C4-2B (cell line): ENCODE results near the gene AOC1.

Experiments used
- H3K27ac ChIP-seq: fragments of 450-650 bp; 2 replicates; pipeline ENCODE4 v1.5.1; 2017
- CTCF ChIP-seq: fragments of 450-650 bp; conservative IDR thresholded peaks from 2 replicates; pipeline ENCODE4 v1.5.1; 2017; ENCODE audit warnings: mild to moderate bottlenecking
- ZFX ChIP-seq: fragments of 450-650 bp; IDR thresholded peaks from 2 replicates; pipeline ENCODE4 v1.6.1; 2017

AOC1 gene

GRCh38 chr7:150848111-150848510 is 4.2 kb upstream of the AOC1 start:
- no peak for TF ChIP-seq ZFX
- no peak for TF ChIP-seq CTCF
- no peak overlapping the region for H3K27ac ChIP-seq

- no peak for TF ChIP-seq CTCF
- TF ChIP-seq ZFX = no peak
- no peak overlapping the region for H3K27ac ChIP-seq
Measured at GRCh38 chr7:150848561-150849115, 3.7 kb upstream of the AOC1 start.

- H3K27ac ChIP-seq = no peak overlapping the region
- TF ChIP-seq ZFX = no peak
- TF ChIP-seq CTCF = no peak
Measured at GRCh38 chr7:150849204-150849775, 3.0 kb upstream of the AOC1 start.

GRCh38 chr7:150850273-150850672 is 2.0 kb upstream of the AOC1 start:
- TF ChIP-seq ZFX = no peak
- no peak for TF ChIP-seq CTCF
- H3K27ac ChIP-seq = no peak overlapping the region

GRCh38 chr7:150851492-150852370 is 586 bp upstream of the AOC1 start:
- H3K27ac ChIP-seq = no peak overlapping the region
- no peak for TF ChIP-seq CTCF
- TF ChIP-seq ZFX = no peak

GRCh38 chr7:150854066-150855000 is 2.0 kb downstream of the AOC1 start:
- TF ChIP-seq CTCF = no peak
- TF ChIP-seq ZFX = no peak
- H3K27ac ChIP-seq = no peak overlapping the region
